ENCODE results near the gene F11R.

DNA sequence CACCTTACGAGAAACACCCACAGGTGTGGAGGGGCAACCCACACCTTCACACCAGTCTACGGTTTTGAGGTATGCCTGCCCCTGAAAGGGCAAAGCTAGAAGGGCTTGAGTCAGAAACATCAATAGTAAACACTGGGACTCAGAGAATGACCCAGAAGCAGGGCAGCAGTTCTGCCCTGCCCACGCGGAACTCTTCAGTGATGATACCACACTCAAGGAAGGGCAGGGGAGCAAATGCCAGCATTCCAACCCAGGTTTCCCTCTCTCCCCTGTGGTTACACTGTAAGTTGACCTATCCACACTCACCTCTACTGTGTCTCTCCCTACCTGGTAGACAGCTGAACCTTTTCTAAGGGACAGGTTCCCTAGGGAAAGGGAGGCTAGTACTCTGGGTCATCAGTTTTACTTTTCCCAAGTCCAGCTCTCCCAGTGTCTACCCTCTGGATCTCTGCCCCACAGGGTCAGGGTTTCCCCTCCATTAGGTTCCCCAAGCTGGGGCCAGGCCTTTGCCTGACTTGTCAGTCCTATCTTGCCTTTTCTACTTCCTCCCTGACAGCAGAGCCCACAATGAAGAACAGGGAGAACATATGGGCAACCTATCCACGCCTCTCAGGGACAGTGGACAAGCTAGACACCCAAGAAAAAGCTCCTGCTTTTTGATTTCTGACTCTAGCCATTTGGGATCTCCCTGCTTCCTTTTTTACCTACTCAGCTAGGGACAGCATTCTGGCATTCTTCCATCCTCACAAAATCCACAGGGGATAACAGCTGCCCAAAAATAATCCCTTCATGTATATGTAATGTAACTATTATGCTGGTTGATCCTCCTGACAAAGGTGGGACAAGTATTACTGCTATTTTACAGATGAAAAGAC lies 3.0 kb downstream of the F11R start:
- TF ChIP-seq, protein P1, sequence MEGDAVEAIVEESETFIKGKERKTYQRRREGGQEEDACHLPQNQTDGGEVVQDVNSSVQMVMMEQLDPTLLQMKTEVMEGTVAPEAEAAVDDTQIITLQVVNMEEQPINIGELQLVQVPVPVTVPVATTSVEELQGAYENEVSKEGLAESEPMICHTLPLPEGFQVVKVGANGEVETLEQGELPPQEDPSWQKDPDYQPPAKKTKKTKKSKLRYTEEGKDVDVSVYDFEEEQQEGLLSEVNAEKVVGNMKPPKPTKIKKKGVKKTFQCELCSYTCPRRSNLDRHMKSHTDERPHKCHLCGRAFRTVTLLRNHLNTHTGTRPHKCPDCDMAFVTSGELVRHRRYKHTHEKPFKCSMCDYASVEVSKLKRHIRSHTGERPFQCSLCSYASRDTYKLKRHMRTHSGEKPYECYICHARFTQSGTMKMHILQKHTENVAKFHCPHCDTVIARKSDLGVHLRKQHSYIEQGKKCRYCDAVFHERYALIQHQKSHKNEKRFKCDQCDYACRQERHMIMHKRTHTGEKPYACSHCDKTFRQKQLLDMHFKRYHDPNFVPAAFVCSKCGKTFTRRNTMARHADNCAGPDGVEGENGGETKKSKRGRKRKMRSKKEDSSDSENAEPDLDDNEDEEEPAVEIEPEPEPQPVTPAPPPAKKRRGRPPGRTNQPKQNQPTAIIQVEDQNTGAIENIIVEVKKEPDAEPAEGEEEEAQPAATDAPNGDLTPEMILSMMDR (IDR thresholded peaks at IDR 0.05): no peak
- TF ChIP-seq ZFX (IDR thresholded peaks at IDR 0.05; ENCODE audit: borderline replicate concordance): no peak

Data from 22Rv1 (cell line).